GM18873 (cell line): ENCODE data around the gene SDHA.
"Not testable (repeated sequence)": the region's sequence is repeated elsewhere in the genome, so short reads cannot be mapped to it uniquely, and the experiment has no call there.

Source experiments
- ATAC-seq: cut with Tn5 transposase; IDR thresholded peaks from one replicate; pipeline ENCODE4 v1.9.1; 2021; ENCODE audit warnings: mild to moderate bottlenecking, moderate library complexity, moderate number of reproducible peaks; ENCODE audit not compliant: unreplicated experiment, low FRiP score

SDHA gene

GRCh38 chr5:251975-252374, 33.9 kb downstream of the SDHA start:
- ATAC-seq = not testable (repeated sequence)

DNA sequence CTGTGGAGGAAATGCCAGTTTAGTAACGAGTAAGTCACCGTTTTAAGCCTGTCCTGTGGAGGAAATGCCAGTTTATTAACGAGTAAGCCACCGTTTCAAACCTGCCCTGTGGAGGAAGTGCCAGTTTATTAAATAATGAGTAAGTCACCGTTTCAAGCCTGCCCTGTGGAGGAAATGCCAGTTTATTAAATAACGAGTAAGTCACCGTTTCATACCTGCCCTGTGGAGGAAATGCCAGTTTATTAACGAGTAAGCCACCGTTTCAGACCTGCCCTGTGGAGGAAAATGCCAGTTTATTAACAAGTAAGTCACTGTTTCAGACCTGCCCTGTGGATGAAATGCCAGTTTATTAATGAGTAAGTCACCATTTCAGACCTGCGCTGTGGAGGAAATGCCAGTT, 34.4 kb downstream of the SDHA start:
- ATAC-seq = no peak

- not testable (repeated sequence) for ATAC-seq
These were observed 36.2 kb downstream of the SDHA start for GRCh38 chr5:254322-254721.

GRCh38 chr5:255116-255515, 37.0 kb downstream of the SDHA start:
- not testable (repeated sequence) for ATAC-seq

DNA sequence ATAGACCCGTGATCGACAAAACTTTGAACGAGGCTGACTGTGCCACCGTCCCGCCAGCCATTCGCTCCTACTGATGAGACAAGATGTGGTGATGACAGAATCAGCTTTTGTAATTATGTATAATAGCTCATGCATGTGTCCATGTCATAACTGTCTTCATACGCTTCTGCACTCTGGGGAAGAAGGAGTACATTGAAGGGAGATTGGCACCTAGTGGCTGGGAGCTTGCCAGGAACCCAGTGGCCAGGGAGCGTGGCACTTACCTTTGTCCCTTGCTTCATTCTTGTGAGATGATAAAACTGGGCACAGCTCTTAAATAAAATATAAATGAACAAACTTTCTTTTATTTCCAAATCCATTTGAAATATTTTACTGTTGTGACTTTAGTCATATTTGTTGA, 38.2 kb downstream of the SDHA start:
- not testable (repeated sequence) for ATAC-seq

- ATAC-seq = no peak
These were observed 39.0 kb downstream of the SDHA start for GRCh38 chr5:257148-257547.

GRCh38 chr5:263275-263974, 45.3 kb downstream of the SDHA start:
- not testable (repeated sequence) for ATAC-seq

- ATAC-seq = no peak
These were observed 46.2 kb downstream of the SDHA start for GRCh38 chr5:264338-264737.

DNA sequence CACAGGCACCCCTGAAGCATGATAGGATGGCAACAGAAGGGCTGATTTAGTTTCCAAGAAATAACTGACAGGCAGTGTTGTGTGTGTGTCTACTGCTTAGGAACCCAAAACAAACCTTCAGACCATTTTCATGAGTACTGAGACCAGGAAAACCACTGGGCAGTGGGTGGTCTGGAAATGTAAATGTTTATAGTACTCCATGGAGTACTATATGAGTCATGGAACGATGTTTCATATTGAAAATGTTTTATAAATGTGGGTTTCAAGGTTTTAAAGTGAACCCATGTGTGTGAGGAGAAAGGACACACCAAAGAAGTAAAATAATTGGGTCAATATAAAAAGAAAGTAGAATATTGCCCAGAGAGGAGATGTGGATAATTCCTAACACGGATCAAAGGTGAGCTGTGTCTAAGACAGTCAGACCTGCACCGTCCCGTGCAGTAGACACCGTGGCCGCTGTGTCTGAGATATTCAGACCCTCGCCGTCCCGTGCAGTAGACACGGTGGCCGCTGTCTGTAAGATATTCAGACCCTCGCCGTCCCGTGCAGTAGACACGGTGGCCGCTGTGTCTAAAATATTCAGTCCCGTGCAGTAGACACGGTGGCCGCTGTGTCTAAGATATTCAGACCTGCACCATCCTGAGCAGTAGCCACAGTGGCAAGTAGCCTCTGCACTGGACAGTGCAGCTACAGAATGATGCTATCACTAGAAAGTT, 48.3 kb downstream of the SDHA start:
- not testable (repeated sequence) for ATAC-seq

- no peak for ATAC-seq
These were observed 49.6 kb downstream of the SDHA start for GRCh38 chr5:267716-268115.

GRCh38 chr5:270340-270739, 52.2 kb downstream of the SDHA start:
- no peak for ATAC-seq

DNA sequence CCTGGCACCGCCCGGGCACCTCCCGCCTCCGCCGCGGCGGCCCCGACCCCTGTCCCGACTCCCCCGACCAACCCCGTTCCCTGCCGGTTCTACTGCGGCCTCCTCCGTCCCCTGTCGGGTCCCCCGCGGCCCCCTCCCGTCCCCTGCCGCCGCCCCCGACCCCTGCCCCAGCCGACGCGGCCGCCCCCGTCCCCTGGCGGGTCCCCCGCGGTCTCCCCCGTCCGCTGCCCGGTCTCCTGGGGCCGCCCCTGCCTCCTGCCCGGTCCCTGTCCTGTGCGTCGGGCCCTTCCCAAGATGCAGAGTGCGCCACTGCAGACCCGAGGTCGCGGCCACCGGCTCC, 53.7 kb downstream of the SDHA start:
- not testable (repeated sequence) for ATAC-seq

GRCh38 chr5:273091-273490, 55.0 kb downstream of the SDHA start:
- not testable (repeated sequence) for ATAC-seq

DNA sequence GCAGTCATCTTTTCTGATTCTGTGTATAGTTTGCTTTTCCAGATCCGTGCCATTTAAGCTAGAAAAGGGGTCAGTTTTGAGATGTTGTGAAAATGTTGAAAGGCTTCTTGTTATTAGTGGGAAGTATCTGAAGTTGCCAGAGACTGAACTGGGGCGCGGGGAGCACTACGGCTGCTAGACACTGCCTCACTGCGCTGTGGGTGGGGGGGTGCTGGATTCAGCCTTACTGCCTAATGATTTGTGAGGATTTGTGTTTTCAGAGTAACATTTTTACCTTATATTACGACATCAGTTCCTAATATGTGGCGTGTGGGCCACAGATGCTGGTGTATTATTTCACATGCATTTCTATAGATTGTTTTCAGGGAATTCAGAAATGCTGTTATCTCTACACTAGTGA, 55.4 kb downstream of the SDHA start:
- not testable (repeated sequence) for ATAC-seq

DNA sequence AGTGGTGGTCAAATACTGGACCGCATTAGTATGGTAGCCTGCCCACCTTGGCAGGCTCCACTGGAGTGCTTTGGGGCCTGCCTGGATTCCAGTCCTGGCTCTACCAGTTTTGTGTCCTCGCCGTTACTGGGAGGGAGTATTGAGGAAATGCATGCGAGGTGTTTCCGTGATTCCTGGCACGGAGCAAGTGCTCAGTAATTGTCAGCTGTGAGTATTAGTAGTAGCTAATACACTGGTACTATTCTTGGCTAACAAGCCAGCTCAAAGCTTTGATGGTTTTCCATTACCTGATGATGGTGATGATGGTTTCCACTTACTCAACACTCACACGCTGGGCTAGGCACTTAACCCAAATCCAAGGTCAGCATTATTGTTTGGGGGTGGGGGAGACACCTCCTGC, 56.2 kb downstream of the SDHA start:
- not testable (repeated sequence) for ATAC-seq

- no peak for ATAC-seq
These were observed 60.5 kb downstream of the SDHA start for GRCh38 chr5:278646-279045.

- ATAC-seq = not testable (repeated sequence)
These were observed 61.0 kb downstream of the SDHA start for GRCh38 chr5:279051-279665.

GRCh38 chr5:285991-286557, 68.0 kb downstream of the SDHA start:
- no peak for ATAC-seq

GRCh38 chr5:290200-290599, 72.1 kb downstream of the SDHA start:
- ATAC-seq = not testable (repeated sequence)

GRCh38 chr5:291345-291744, 73.2 kb downstream of the SDHA start:
- not testable (repeated sequence) for ATAC-seq

DNA sequence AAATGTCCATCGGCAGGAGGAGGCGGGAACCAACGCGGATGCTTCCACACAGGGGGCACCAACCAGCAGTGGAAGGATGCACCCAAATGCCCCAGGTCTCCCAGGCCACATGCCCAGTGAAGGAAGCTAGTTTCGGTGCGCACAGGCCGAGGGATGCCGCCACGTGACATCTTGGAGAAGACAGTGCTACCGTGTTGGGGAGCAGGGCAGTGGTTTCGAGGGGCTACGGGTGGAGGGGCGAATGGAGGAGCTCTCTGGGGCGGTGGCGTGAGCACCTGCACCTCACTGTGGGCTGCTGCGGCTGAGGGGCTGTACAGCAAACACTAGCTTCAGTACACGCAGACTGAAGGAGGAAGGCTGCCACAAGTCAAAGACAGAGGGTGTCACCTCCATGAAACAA, 76.7 kb downstream of the SDHA start:
- ATAC-seq = not testable (repeated sequence)
